ENCODE results near the gene CIC. TPM values are rescaled to one million over a fixed set of nuclear protein-coding genes. Genes with fewer than 3 reads are reported as not detected.
A peak's percentile ranks its signal among the peaks of the same experiment; 100 is the strongest.

The CIC gene
- total and polyA plus RNA-seq, 9 of the 15 experiments (the other 6 are each of a cell fraction or from before 2014, with no cell fraction given): 0.07 to 44.7 (median 8.6) TPM

GRCh38 chr19:42325896-42326771, 57.1 kb downstream of the CIC start (continued):
- TF ChIP-seq, protein P1, sequence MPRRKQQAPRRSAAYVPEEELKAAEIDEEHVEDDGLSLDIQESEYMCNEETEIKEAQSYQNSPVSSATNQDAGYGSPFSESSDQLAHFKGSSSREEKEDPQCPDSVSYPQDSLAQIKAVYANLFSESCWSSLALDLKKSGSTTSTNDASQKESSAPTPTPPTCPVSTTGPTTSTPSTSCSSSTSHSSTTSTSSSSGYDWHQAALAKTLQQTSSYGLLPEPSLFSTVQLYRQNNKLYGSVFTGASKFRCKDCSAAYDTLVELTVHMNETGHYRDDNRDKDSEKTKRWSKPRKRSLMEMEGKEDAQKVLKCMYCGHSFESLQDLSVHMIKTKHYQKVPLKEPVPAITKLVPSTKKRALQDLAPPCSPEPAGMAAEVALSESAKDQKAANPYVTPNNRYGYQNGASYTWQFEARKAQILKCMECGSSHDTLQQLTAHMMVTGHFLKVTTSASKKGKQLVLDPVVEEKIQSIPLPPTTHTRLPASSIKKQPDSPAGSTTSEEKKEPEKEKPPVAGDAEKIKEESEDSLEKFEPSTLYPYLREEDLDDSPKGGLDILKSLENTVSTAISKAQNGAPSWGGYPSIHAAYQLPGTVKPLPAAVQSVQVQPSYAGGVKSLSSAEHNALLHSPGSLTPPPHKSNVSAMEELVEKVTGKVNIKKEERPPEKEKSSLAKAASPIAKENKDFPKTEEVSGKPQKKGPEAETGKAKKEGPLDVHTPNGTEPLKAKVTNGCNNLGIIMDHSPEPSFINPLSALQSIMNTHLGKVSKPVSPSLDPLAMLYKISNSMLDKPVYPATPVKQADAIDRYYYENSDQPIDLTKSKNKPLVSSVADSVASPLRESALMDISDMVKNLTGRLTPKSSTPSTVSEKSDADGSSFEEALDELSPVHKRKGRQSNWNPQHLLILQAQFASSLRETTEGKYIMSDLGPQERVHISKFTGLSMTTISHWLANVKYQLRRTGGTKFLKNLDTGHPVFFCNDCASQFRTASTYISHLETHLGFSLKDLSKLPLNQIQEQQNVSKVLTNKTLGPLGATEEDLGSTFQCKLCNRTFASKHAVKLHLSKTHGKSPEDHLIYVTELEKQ (CRISPR knock-in tag; IDR thresholded peaks at IDR 0.05): no peak
- no peak for TF ChIP-seq CHCHD3 (CRISPR knock-in tag; IDR thresholded peaks at IDR 0.05)
- no peak for TF ChIP-seq SREBF2 (CRISPR knock-in tag; IDR thresholded peaks at IDR 0.05)
- peak; percentile 45; the same call in 1 of the 2 replicates for TF ChIP-seq ZBTB7A (IDR thresholded peaks at IDR 0.05; ENCODE audit: borderline replicate concordance, control insufficient read depth, low read depth, low read length)
- TF ChIP-seq NFIX (CRISPR knock-in tag; IDR thresholded peaks at IDR 0.05; ENCODE audit: low read depth): no peak
- TF ChIP-seq ZFPM2 (CRISPR knock-in tag; IDR thresholded peaks at IDR 0.05): 0 out of 2 replicates have a peak, but pooled peaks have one; percentile 57
- TF ChIP-seq ZFX (CRISPR knock-in tag; IDR thresholded peaks at IDR 0.05): peak; percentile 66
- TF ChIP-seq HDAC1 (IDR thresholded peaks at IDR 0.05): 0 out of 4 replicates have a peak, but pooled peaks of 1 of the 2 experiments have one; percentile 1
- TF ChIP-seq TEAD2 (tag; IDR thresholded peaks at IDR 0.05): no peak
- peak in 1 of 2 experiments; percentile 35 for TF ChIP-seq E2F6 (IDR thresholded peaks at IDR 0.05; ENCODE audit: borderline replicate concordance in 1 of 2, extremely low read depth in 1 of 2, insufficient read depth in 1 of 2, insufficient read length in 1 of 2, low read depth in 1 of 2, low read length in 1 of 2, poor library complexity in 1 of 2, severe bottlenecking in 1 of 2)
- TF ChIP-seq ZNF766 (CRISPR knock-in tag; conservative IDR thresholded peaks at IDR 0.05): 0 out of 2 replicates have a peak, but pooled peaks have one; percentile 34
- TF ChIP-seq PREB (CRISPR knock-in tag; IDR thresholded peaks at IDR 0.05): no peak
- TF ChIP-seq ZC3H11A (IDR thresholded peaks at IDR 0.05; ENCODE audit: low read depth, low read length): no peak
- TF ChIP-seq WHSC1 (IDR thresholded peaks at IDR 0.05; ENCODE audit: low read length): no peak
- TF ChIP-seq ZFP30 (CRISPR knock-in tag; IDR thresholded peaks at IDR 0.05; ENCODE audit: borderline replicate concordance): no peak
- no peak for TF ChIP-seq POLR3G (IDR thresholded peaks at IDR 0.05; ENCODE audit: extremely low read depth, insufficient read length, insufficient replicate concordance)
